ENCODE measurements around the gene SNUPN.
"Not testable (repeated sequence)": the region's sequence is repeated elsewhere in the genome, so short reads cannot be mapped to it uniquely, and the experiment has no call there.

The SNUPN gene

GRCh38 chr15:75583701-75584100, 41.8 kb downstream of the SNUPN start:
- DNase-seq (ENCODE audit: low spot score): no peak

GRCh38 chr15:75582943-75583342, 42.6 kb downstream of the SNUPN start:
- not testable (repeated sequence) for DNase-seq (ENCODE audit: low spot score)

- peak; percentile 77 for DNase-seq (ENCODE audit: low spot score)
Observed at GRCh38 chr15:75578948-75579920, 46.3 kb downstream of the SNUPN start, which contains the start of gene PTPN9. Gene PTPN9 (minus strand): TSS chr15:75579315. CDS start chr15:75578776, 539 bp downstream.

GRCh38 chr15:75578173-75578947, 47.2 kb downstream of the SNUPN start:
- DNase-seq (ENCODE audit: low spot score): peak; percentile 27

GRCh38 chr15:75577401-75578172, 47.9 kb downstream of the SNUPN start:
- DNase-seq (ENCODE audit: low spot score): peak; percentile 55

GRCh38 chr15:75573648-75574384, 51.7 kb downstream of the SNUPN start:
- no peak for DNase-seq (ENCODE audit: low spot score)

GRCh38 chr15:75570126-75570845, 55.2 kb downstream of the SNUPN start:
- DNase-seq (ENCODE audit: low spot score): no peak

- DNase-seq (ENCODE audit: low spot score): no peak
Observed at GRCh38 chr15:75565062-75565970, 60.2 kb downstream of the SNUPN start.

GRCh38 chr15:75561888-75562287, 63.6 kb downstream of the SNUPN start:
- DNase-seq (ENCODE audit: low spot score): no peak

GRCh38 chr15:75559360-75559759, 66.2 kb downstream of the SNUPN start:
- not testable (repeated sequence) for DNase-seq (ENCODE audit: low spot score)

- not testable (repeated sequence) for DNase-seq (ENCODE audit: low spot score)
Observed at GRCh38 chr15:75558955-75559354, 66.6 kb downstream of the SNUPN start.

GRCh38 chr15:75554717-75555116, 70.8 kb downstream of the SNUPN start:
- no peak for DNase-seq (ENCODE audit: low spot score)

GRCh38 chr15:75553659-75554058, 71.9 kb downstream of the SNUPN start:
- DNase-seq (ENCODE audit: low spot score): no peak

GRCh38 chr15:75551091-75551490, 74.4 kb downstream of the SNUPN start:
- DNase-seq (ENCODE audit: low spot score): no peak

All from cerebellar cortex (tissue), 1 donor.